NCI-H2081 treated with DMSO at 0.1 percent for 48 hours (cell line): ENCODE data around the gene CRB3.

Experiments used
- DNase-seq: peaks from one replicate; lab custom pipeline; 2025; lab: John Stamatoyannopoulos, UW

The CRB3 gene

GRCh38 chr19:6433165-6433564 is 30.9 kb upstream of the CRB3 start:
- DNase-seq = no peak

DNA sequence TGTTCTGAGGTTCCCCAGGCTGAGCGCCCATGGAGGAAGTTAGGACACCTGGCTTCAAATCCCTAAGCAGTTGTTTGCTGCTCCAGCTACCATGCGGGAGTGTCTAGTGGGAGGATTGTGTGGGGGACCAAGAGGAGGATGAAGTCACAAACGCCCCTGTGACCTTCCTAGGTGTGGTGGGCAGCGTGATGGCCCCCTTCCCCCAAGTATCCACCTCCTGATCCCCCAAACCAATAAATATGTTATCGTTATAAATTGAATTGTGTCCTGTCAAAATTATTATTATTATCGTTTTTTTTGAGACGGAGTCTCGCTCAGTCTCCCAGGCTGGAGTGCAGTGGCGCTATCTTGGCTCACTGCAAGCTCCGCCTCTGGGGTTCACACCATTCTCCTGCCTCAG is 30.4 kb upstream of the CRB3 start, which contains the start of gene SLC25A41:
TSS of gene SLC25A41 (minus strand) at position 101 of the 400 bp plus-strand sequence. CDS start at position 31, 70 bp downstream.
- DNase-seq = no peak

GRCh38 chr19:6439743-6440142 is 24.3 kb upstream of the CRB3 start:
- no peak for DNase-seq

DNA sequence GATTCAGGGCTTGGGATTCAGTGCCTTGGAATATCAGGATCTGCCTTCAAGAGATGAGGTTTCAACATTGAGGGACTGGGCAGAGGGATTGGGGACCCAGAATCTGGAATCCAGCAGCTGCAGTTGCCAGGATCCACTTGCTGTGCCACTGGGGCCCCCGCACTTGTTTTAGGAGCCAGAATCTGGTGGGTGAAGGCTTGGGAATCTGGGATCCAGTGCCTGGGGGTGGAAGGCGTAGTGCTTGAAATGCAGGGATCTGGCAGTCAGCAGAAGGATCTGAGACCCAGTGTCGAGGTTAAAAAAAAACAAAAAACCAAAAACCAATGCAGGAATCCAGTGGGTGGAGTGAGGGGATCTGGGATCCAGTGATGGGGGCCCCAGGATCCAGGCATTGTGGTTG is 23.2 kb upstream of the CRB3 start:
- no peak for DNase-seq

GRCh38 chr19:6442087-6442688 is 21.9 kb upstream of the CRB3 start:
- DNase-seq = no peak

DNA sequence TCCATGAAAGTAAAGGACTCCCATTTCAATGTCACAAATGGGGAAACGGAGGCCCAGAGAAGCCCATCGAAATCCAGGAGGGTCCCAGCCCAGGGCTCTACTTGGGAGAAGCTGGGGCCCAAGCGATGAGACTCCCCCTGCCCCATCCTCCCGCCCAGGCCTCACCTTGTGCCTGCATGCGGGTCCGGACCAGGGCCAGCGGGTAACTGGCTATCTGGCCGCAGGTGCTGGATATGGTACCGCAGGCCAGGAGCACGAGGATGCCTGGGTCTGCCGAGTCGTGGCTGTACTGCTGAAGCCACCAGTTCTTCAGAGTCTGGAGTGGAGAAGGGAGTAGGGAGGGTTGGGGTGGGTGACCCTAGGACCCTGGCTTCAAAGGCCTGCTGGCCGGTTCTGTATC is 20.1 kb upstream of the CRB3 start:
- DNase-seq = no peak

- no peak for DNase-seq
Observed at GRCh38 chr19:6446452-6446851, 17.6 kb upstream of the CRB3 start.

DNA sequence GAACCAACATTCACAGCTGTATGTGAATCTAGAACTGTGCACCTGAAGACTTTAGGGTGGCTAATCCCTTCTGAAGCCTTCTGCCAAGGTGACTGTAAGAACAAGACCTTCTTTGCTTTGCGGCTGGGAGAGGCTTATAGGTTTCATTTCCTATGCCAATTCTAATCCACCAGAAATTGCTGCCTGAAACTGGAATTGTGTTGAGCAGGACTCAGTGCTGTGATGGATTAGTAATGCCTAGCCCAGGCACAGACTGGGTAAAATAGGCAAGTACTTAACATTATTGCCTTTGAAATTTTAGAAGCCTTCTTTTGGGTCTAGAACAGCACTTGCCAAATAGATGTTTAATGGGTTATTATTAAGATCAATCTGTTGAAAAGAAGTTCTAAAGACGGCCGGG is 16.0 kb upstream of the CRB3 start:
- DNase-seq = no peak

DNA sequence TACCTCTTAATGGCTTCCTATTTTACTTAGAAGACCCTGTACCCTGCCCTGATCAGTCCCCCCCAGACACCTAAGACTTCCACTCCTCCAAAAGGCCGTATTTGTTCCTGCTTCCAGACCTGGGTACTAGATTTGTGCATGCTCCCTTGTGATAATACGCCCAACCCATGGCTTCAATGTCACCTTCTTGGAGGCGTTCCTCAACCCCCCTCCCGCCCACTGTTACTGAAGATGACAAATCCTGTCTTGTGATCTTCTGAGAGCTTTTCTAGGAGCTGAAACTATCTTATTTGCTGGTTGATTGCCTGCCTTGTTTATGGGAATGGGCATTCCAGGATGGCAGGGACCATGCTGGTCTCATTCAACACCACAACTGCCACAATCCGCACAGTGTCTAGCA is 13.9 kb upstream of the CRB3 start:
- no peak for DNase-seq

DNA sequence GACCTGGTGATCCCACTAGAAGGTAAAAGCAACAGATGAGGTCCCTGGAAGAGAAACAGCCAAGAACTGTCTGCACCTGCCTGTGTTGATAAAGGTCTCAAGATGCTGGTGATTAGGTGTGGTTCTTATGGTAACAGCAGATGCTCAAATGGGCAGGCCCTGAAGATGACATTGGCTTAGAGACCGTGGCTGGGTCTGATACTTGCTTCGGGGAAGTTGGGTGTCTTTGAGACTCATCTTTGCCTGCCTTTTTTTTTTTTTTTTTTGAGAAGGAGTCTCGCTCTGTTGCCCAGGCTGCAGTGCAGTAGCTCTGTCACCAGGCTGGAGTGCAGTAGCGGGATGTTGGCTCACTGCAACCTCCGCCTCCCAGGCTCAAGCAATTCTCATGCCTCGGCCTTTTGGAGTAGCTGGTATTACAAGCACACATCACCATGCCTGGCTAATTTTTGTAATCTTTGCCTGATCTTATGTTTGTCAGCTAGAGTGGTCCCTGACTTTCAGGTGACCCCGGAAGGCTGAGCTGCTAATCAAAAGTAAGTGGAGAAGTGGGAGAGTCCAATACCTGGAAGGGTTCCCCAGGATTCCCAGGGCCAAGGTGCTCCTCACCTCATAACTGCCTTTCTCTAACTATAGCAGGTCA is 12.4 kb upstream of the CRB3 start:
- no peak for DNase-seq

DNA sequence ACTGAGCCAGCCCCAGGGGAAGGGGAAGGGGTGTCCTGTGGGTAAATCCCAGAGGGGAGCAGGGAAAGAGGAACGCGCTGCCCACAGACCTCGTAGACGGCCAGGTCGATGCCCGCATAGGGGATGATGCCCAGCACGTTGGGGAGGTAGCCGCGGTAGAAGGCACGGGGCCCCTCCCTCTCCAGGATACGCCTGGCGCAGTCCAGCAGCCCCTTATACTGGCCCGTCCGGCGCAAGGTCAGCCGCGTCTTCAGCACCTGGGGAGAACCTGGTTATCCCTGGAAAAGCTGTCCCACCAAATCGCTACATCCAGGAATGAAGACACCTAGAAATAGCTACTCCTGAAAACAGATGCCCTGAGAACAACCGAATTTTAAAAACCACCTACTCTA is 11.9 kb upstream of the CRB3 start:
- DNase-seq = no peak

- no peak for DNase-seq
Observed at GRCh38 chr19:6452899-6453298, 11.2 kb upstream of the CRB3 start.

GRCh38 chr19:6453951-6454565 is 10.0 kb upstream of the CRB3 start:
- no peak for DNase-seq

DNA sequence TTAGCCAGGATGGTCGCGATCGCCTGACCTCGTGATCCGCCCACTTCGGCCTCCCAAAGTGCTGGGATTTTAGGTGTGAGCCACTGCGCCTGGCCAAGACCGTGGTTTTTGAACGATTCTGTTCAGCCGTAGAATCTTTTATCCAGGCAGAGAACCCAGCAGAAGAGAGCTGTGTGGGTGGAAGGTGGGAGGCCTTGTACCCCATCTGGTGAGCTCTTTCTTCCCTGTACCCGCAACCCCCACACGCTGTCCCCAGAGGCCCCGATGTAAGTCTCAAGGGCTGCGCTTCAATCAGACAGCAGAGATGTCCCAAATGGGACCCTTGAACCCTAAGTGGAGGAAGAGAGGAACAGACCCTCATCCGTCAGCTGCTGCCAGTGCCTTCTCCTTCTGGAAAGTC is 8.1 kb upstream of the CRB3 start:
- no peak for DNase-seq

GRCh38 chr19:6457958-6458694 is 5.9 kb upstream of the CRB3 start:
- no peak for DNase-seq

DNA sequence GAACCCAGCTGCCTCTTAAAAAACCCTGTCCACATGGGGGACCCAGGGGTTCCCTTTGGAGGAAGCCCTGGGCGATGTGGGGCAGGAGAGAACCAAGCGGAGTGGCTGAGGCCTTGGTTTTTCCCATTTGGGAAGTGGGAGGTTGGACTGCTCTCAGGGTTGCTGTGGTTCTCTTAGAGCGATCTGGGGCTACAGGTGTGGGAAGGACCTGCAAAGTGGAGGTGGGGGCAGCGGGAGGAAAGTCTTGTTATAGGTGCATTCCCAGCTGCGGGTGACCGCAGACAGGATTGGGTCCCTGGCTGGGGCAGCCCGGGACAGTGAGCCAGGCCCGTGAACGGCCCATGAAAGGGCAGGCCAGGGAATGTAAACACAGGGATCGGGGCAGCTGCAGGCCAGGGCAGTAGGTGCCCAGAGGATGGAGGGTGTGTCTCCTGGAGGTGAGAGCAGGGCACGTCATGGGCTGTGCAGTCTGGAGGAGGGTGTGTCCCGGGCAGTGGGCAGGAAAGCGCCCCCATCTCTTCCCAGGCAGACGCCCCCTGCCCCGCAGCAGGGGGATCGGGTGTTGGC is 5.3 kb upstream of the CRB3 start:
- DNase-seq = no peak

GRCh38 chr19:6459262-6460098 is 4.6 kb upstream of the CRB3 start, which contains the start of gene SLC25A23:
Gene SLC25A23, minus strand, starts transcription at chr19:6459792. Its CDS starts 164 bp downstream, at chr19:6459628.
- DNase-seq = no peak

DNA sequence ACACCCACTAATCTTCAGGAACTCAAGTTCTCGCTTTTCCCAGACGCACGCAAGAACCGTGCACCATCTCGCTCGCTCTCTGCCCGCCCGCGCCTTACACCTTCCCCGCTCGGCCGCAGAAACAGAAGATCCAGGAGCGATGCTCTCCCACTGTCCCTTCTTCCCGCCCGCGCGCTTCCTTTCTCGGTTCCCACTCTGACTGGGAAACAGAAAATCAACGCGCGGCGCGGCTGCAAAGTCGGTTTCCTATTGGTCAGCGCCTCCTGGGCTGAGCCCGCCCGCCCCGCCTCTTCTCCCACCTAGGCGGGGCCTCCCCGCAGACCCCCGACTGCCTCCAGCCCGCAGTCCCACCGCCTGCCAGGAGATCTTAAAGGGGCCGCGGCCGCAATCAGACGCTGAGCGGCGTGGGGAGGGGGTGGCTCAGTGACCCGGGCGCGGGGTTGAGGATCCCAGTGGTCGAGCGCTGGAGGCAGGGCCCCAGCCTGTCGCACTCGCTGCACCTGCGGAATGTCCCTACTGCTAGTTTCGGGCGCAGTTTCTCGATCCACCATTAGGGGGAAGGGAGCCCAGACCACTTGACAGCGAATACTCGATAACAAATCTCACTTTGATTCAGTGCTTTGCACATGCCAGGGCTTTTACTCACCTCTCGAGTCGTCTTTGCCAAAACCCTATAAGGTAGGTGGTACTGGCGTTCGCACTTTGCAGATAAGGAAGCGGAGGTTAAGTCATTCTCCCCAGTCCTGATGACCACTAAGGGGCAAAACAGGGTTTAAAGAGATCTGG is 3.8 kb upstream of the CRB3 start:
- peak; percentile 71 for DNase-seq

GRCh38 chr19:6465006-6465405 is 935 bp downstream of the CRB3 start:
- DNase-seq = no peak

- no peak for DNase-seq
Observed at GRCh38 chr19:6465663-6466062, 1.6 kb downstream of the CRB3 start.
